AG09319 (cell line): ENCODE measurements around the gene DCT.

ENCODE experiments used
- DNase-seq: peaks from one replicate; pipeline ENCODE4 v3.0.0-alpha.2; 2010; ENCODE audit warnings: low read depth; ENCODE audit errors: extremely low read depth
- CTCF ChIP-seq: IDR thresholded peaks from 2 replicates; pipeline ENCODE4 v1.5.1; 2011; ENCODE audit warnings: low read depth, mild to moderate bottlenecking, inconsistent platforms, low read length, moderate library complexity

Gene DCT

GRCh38 chr13:94481941-94482340 is 2.5 kb upstream of the DCT start:
- TF ChIP-seq CTCF: no peak
- no peak for DNase-seq

- TF ChIP-seq CTCF: no peak
- DNase-seq: no peak
Observed at GRCh38 chr13:94480672-94481145, 1.2 kb upstream of the DCT start.

DNA sequence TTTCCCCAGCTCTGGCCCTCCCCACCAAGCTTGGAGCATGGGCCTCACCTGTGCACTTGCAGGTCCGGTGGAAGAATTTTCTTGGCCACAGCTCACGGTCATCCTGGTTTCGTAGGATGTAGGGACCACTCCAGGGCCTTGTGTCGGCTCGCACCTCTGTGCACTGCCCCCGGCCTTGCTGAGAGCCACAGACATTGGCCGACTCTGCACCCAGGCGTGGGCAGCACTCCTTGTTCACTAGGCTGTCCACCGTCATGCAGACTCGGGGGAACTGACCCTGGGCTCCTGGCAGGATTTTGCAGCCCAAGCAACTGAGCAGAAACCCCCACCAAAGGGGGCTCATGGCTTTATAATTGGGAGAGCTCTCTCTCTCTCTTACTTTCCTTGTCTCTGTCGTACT is 569 bp downstream of the DCT start:
- DNase-seq: no peak
- no peak for TF ChIP-seq CTCF

DNA sequence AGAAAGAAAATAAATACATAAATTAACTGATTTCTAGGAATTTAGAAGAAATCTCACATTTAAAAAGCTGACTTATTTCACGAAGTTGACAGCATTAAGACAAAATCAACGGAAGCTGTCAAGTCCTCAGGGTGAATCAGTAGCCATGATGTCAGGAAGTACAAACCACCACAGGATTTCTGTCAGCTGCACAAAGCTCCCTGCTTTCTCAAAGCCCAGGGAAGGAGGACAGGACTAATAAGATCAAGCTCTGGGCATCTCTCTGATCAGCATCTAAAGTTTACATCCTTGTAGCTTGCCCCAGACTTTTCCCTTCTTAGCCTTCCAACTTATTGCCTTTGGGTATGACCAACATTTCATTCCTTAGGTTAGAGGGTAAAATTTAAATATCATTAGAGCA is 9.4 kb downstream of the DCT start:
- no peak for TF ChIP-seq CTCF
- DNase-seq: no peak

DNA sequence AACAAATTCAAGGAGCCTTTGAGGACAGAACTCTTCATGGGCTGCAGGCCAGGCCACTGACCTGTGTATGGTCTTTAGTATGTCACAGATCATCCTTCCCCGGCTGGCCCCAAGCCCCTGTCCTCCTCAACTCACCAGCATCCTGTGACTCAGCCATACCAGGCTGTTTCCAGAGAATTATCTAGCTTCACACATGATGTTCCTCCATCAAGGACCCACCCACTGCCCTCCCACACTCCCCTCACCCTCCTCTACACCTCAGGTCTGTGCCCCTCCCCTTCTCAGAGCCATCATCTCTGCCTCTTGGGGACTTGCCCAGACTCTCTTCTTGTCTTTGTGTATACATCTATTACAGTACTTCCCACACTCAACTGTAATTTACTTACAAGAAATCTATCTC is 14.7 kb downstream of the DCT start:
- TF ChIP-seq CTCF: no peak
- no peak for DNase-seq

DNA sequence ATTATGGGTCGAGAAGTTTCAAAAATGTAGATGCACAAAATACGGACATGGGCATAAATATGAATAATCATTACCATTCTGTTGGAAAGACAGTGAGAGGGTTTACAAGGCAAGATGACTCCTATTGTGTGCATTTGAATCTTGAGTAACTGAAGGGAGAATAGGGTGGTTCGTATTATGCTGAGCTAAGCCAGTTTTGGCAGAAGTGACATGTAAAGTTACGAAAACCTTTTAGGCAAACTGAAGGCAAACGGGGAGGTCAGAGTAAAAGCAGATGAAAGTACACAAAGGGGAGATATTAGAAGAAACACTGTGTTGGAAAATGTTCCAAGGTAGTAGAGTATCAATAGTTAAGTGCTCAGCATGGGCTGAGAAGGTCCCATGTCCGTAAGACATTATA is 16.8 kb downstream of the DCT start:
- no peak for TF ChIP-seq CTCF
- no peak for DNase-seq

- no peak for DNase-seq
- no peak for TF ChIP-seq CTCF
Observed at GRCh38 chr13:94459116-94459515, 20.4 kb downstream of the DCT start.
